ENCODE data around the gene UFSP1. TPM values are rescaled to one million over a fixed set of nuclear protein-coding genes. Genes with fewer than 3 reads are reported as not detected.
A peak's percentile ranks its signal among the peaks of the same experiment; 100 is the strongest.
"Not testable (repeated sequence)": the region's sequence is repeated elsewhere in the genome, so short reads cannot be mapped to it uniquely, and the experiment has no call there.

The UFSP1 gene
- 1 to 10 TPM; 2.2 to 5.3 (median 4.2) TPM for polyA plus RNA-seq
- long read RNA-seq, donor 1, transcript UFSP1-201 (1 exons, 996 nt): major isoform, 5 of 5 reads
- long read RNA-seq, donor 1, partial matches to known transcripts: 0 of 5 reads
- long read RNA-seq, donor 1, other reads (novel, unspliced or antisense): 0 of 5 reads
- long read RNA-seq, donor 2, partial matches to known transcripts: 0 of 1 reads
- long read RNA-seq, donor 2, other reads (novel, unspliced or antisense): 0 of 1 reads
- long read RNA-seq, donor 3, partial matches to known transcripts: 0 of 1 reads
- long read RNA-seq, donor 3, other reads (novel, unspliced or antisense): 0 of 1 reads
- long read RNA-seq, donor 4: 0 reads
- long read RNA-seq, donor 5, partial matches to known transcripts: 0 of 1 reads
- long read RNA-seq, donor 5, other reads (novel, unspliced or antisense): 0 of 1 reads
- long read RNA-seq, donor 6, partial matches to known transcripts: 0 of 1 reads
- long read RNA-seq, donor 6, other reads (novel, unspliced or antisense): 0 of 1 reads
- long read RNA-seq, donor 7, transcript UFSP1-201 (1 exons, 996 nt): major isoform, 5 of 5 reads
- long read RNA-seq, donor 7, partial matches to known transcripts: 0 of 5 reads
- long read RNA-seq, donor 7, other reads (novel, unspliced or antisense): 0 of 5 reads
- long read RNA-seq, donor 8, partial matches to known transcripts: 0 of 1 reads
- long read RNA-seq, donor 8, other reads (novel, unspliced or antisense): 0 of 1 reads
- long read RNA-seq, donor 9: 0 reads
- long read RNA-seq, donor 10, partial matches to known transcripts: 0 of 1 reads
- long read RNA-seq, donor 10, other reads (novel, unspliced or antisense): 0 of 1 reads

- H3K27ac ChIP-seq (ENCODE audit: low read depth in 1 of 3, low read length in 2 of 3): peak within 1 kb of the TSS; percentile 91 to 95 (median 92)
- H3K36me3 ChIP-seq (ENCODE audit: control insufficient read depth in 3 of 3, insufficient read depth in 2 of 3, low read depth in 1 of 3, low read length in 3 of 3): peaks cover 18 to 59% (median 24%) of the 10 kb centered on the region in 3 donors
- DNase-seq (no peak), FAIRE-seq (no peak)
- H3K4me3 ChIP-seq (ENCODE audit: low read depth in 1 of 3, low read length in 3 of 3): peak within 1 kb of the TSS; percentile 30 to 66 (median 61)
- H3K27me3 ChIP-seq (ENCODE audit: control insufficient read depth in 3 of 3, insufficient read depth in 3 of 3, low read length in 3 of 3): peaks cover 0 to 16% (median 0%) of the 10 kb centered on the region in 3 donors
- WGBS, 3 donors: 2 to 3% (median 3%) methylated on average over 42 to 73 of the region's 73 CpGs
- no peaks in the 10 kb centered on the region for H3K9me3 ChIP-seq (ENCODE audit: control insufficient read depth in 2 of 2, insufficient read depth in 1 of 2, low read depth in 1 of 2, low read length in 1 of 2)
- H3K4me1 ChIP-seq (ENCODE audit: control insufficient read depth in 3 of 3, insufficient read depth in 2 of 3, low read depth in 1 of 3, low read length in 2 of 3): peaks cover 0 to 42% (median 2%) of the 10 kb centered on the region in 3 donors
Measured at GRCh38 chr7:100888988-100889750, at the start of gene UFSP1. Gene UFSP1 (minus strand): TSS chr7:100889715. CDS start chr7:100889271, 444 bp downstream.

GRCh38 chr7:100936167-100936566 lies 46.7 kb upstream of the UFSP1 start:
- WGBS, 3 donors: 88 to 94% (median 92%) methylated on average over 7 of the region's 7 CpGs
- not testable (repeated sequence) for FAIRE-seq; H3K4me3 ChIP-seq (ENCODE audit: low read depth in 1 of 3, low read length in 3 of 3); H3K4me1 ChIP-seq (ENCODE audit: control insufficient read depth in 3 of 3, insufficient read depth in 2 of 3, low read depth in 1 of 3, low read length in 2 of 3); DNase-seq; H3K27me3 ChIP-seq (ENCODE audit: control insufficient read depth in 3 of 3, insufficient read depth in 3 of 3, low read length in 3 of 3); H3K36me3 ChIP-seq (ENCODE audit: control insufficient read depth in 3 of 3, insufficient read depth in 2 of 3, low read depth in 1 of 3, low read length in 3 of 3); H3K27ac ChIP-seq (ENCODE audit: low read depth in 1 of 3, low read length in 2 of 3)
- peaks cover 0 to 27% of the 10 kb centered on the region in 2 donors for H3K9me3 ChIP-seq (ENCODE audit: control insufficient read depth in 2 of 2, insufficient read depth in 1 of 2, low read depth in 1 of 2, low read length in 1 of 2)

GRCh38 chr7:100935381-100935780 lies 45.9 kb upstream of the UFSP1 start:
- H3K27me3 ChIP-seq (ENCODE audit: control insufficient read depth in 3 of 3, insufficient read depth in 3 of 3, low read length in 3 of 3); H3K36me3 ChIP-seq (ENCODE audit: control insufficient read depth in 3 of 3, insufficient read depth in 2 of 3, low read depth in 1 of 3, low read length in 3 of 3); DNase-seq; H3K4me3 ChIP-seq (ENCODE audit: low read depth in 1 of 3, low read length in 3 of 3); FAIRE-seq; H3K4me1 ChIP-seq (ENCODE audit: control insufficient read depth in 3 of 3, insufficient read depth in 2 of 3, low read depth in 1 of 3, low read length in 2 of 3); H3K27ac ChIP-seq (ENCODE audit: low read depth in 1 of 3, low read length in 2 of 3): not testable (repeated sequence)
- peaks cover 0 to 22% of the 10 kb centered on the region in 2 donors for H3K9me3 ChIP-seq (ENCODE audit: control insufficient read depth in 2 of 2, insufficient read depth in 1 of 2, low read depth in 1 of 2, low read length in 1 of 2)
- 39 to 69% (median 56%) methylated on average over 2 of the region's 2 CpGs for WGBS, 3 donors

GRCh38 chr7:100933734-100934133 lies 44.2 kb upstream of the UFSP1 start:
- peaks cover 0 to 13% of the 10 kb centered on the region in 2 donors for H3K9me3 ChIP-seq (ENCODE audit: control insufficient read depth in 2 of 2, insufficient read depth in 1 of 2, low read depth in 1 of 2, low read length in 1 of 2)
- H3K4me3 ChIP-seq (ENCODE audit: low read depth in 1 of 3, low read length in 3 of 3): no peak overlapping the region
- no peaks in the 10 kb centered on the region for H3K4me1 ChIP-seq (ENCODE audit: control insufficient read depth in 3 of 3, insufficient read depth in 2 of 3, low read depth in 1 of 3, low read length in 2 of 3)
- FAIRE-seq (no peak), DNase-seq (no peak)
- no peaks in the 10 kb centered on the region for H3K27me3 ChIP-seq (ENCODE audit: control insufficient read depth in 3 of 3, insufficient read depth in 3 of 3, low read length in 3 of 3)
- H3K36me3 ChIP-seq (ENCODE audit: control insufficient read depth in 3 of 3, insufficient read depth in 2 of 3, low read depth in 1 of 3, low read length in 3 of 3): no peaks in the 10 kb centered on the region
- WGBS, 3 donors: 48 to 63% (median 54%) methylated on average over 4 of the region's 4 CpGs
- no peak overlapping the region for H3K27ac ChIP-seq (ENCODE audit: low read depth in 1 of 3, low read length in 2 of 3)

- Histone ChIP-seq H3K27ac (ENCODE audit: low read depth in 1 of 3, low read length in 2 of 3) (no peak overlapping the region), H3K36me3 (ENCODE audit: control insufficient read depth in 3 of 3, insufficient read depth in 2 of 3, low read depth in 1 of 3, low read length in 3 of 3) (no peaks in the 10 kb centered on the region), H3K4me1 (ENCODE audit: control insufficient read depth in 3 of 3, insufficient read depth in 2 of 3, low read depth in 1 of 3, low read length in 2 of 3) (no peaks in the 10 kb centered on the region), H3K9me3 (ENCODE audit: control insufficient read depth in 2 of 2, insufficient read depth in 1 of 2, low read depth in 1 of 2, low read length in 1 of 2) (peaks cover 0 to 11% of the 10 kb centered on the region in 2 donors), H3K4me3 (ENCODE audit: low read depth in 1 of 3, low read length in 3 of 3) (no peak overlapping the region), H3K27me3 (ENCODE audit: control insufficient read depth in 3 of 3, insufficient read depth in 3 of 3, low read length in 3 of 3) (no peaks in the 10 kb centered on the region)
- FAIRE-seq: no peak
- no peak for DNase-seq
- 77 to 93% (median 92%) methylated on average over 1 of the region's 1 CpG for WGBS, 3 donors
Measured at GRCh38 chr7:100929808-100930174, 40.3 kb upstream of the UFSP1 start.

GRCh38 chr7:100923616-100924015 lies 34.1 kb upstream of the UFSP1 start:
- H3K27ac ChIP-seq (ENCODE audit: low read depth in 1 of 3, low read length in 2 of 3); FAIRE-seq; DNase-seq; H3K36me3 ChIP-seq (ENCODE audit: control insufficient read depth in 3 of 3, insufficient read depth in 2 of 3, low read depth in 1 of 3, low read length in 3 of 3); H3K4me1 ChIP-seq (ENCODE audit: control insufficient read depth in 3 of 3, insufficient read depth in 2 of 3, low read depth in 1 of 3, low read length in 2 of 3); H3K9me3 ChIP-seq (ENCODE audit: control insufficient read depth in 2 of 2, insufficient read depth in 1 of 2, low read depth in 1 of 2, low read length in 1 of 2); H3K4me3 ChIP-seq (ENCODE audit: low read depth in 1 of 3, low read length in 3 of 3); H3K27me3 ChIP-seq (ENCODE audit: control insufficient read depth in 3 of 3, insufficient read depth in 3 of 3, low read length in 3 of 3): not testable (repeated sequence)
- WGBS, 3 donors: 26 to 47% (median 32%) methylated on average over 4 of the region's 4 CpGs

GRCh38 chr7:100921039-100921438 lies 31.5 kb upstream of the UFSP1 start:
- Histone ChIP-seq H3K36me3 (ENCODE audit: control insufficient read depth in 3 of 3, insufficient read depth in 2 of 3, low read depth in 1 of 3, low read length in 3 of 3) (peaks cover 0 to 2% (median 0%) of the 10 kb centered on the region in 3 donors), H3K27ac (ENCODE audit: low read depth in 1 of 3, low read length in 2 of 3) (no peak overlapping the region), H3K4me1 (ENCODE audit: control insufficient read depth in 3 of 3, insufficient read depth in 2 of 3, low read depth in 1 of 3, low read length in 2 of 3) (peaks cover 0 to 2% (median 0%) of the 10 kb centered on the region in 3 donors), H3K9me3 (ENCODE audit: control insufficient read depth in 2 of 2, insufficient read depth in 1 of 2, low read depth in 1 of 2, low read length in 1 of 2) (peaks cover 0 to 8% of the 10 kb centered on the region in 2 donors), H3K4me3 (ENCODE audit: low read depth in 1 of 3, low read length in 3 of 3) (no peak overlapping the region), H3K27me3 (ENCODE audit: control insufficient read depth in 3 of 3, insufficient read depth in 3 of 3, low read length in 3 of 3) (no peaks in the 10 kb centered on the region)
- no peak for DNase-seq
- no peak for FAIRE-seq

All from small intestine (tissue), 16 donors.